ENCODE measurements around the gene SMYD1. TPM values are rescaled to one million over a fixed set of nuclear protein-coding genes. Genes with fewer than 3 reads are reported as not detected.
A peak's percentile ranks its signal among the peaks of the same experiment; 100 is the strongest.

SMYD1 gene
- polyA plus RNA-seq, 4 donors = not detected

DNA sequence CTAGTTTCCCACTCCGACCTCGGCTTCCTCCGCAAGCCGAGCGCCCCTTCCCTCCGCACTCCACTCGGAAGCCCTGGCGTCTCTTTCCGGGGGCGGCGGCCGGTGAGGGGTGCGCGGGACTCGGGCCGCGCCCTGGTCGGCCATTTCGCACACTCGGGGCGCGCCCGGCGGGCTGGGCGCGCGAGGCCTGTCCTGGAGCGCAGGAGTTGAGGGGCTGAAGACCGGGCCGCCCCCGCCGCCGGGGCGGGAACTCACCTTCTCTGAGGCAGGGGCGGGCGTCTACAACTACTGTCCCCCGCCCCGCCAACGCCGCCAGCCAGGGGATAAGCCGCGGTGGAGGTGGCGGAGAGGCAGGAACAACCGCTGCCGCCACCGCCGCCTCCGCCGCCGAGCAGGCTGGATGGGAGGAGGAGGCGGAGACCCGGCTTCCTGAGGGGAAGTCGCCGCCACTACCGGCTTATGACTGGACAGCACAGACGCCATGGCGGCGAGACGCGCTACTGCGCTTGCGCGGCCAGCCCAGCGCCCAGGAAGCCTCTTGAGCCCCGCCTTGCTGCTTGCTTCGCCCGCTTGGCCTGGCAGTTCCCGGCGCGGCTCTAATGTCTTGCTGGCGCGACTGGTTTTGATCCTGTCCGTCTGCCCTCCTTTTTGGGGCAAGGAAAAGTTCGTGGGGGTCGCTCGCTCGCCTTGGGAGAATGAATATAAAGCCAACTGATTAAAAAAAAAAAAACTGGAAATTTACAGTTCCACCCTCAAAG is 12.1 kb upstream of the SMYD1 start, which contains the start of gene KRCC1:
TSS of gene KRCC1 (minus strand) at position 413 of the 758 bp plus-strand sequence. CDS start 27,220 bp downstream, outside the sequence.
- peak; percentile 88 to 90 (median 89) for DNase-seq (ENCODE audit: low read depth in 4 of 4, low spot score in 3 of 4)

DNA sequence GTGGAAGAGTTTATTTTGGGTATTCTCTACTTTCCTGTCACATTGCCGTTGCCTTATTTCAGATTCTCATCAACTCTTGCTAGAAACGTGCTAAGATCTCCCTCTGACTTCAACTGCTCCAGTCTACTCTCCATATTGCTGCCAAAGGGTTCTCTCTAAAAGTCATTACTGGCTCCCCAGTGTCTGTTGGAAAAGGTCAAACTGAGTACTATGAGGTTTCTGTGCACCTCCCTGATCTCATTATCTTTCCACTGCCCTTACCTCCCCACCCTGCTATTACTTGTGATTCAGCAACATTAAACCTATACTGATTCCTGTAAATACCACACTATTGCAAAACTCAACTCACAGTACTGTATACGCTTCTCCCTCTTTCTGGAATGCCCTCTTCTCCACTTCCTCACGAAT is 10.2 kb upstream of the SMYD1 start:
- DNase-seq (ENCODE audit: low read depth in 4 of 4, low spot score in 3 of 4) = no peak

DNA sequence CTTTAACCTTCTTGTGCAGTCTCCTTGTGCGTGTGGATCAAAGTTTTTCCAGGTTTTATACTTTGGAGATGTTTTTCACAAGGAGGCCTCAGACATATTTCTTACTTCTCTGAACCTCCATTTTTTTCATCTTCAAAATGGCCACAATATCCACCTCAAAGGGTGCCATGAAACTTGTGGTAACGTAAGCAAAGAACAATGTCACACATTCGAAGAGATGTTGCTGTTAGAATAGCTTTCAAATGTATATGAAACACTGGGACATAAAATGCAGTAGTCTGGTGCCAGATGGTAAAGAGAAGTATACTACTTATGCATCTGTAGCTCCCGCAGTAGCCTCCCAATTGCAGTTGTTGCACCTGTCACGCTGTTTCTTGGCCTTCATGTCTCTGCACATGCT is 9.4 kb upstream of the SMYD1 start:
- no peak for DNase-seq (ENCODE audit: low read depth in 4 of 4, low spot score in 3 of 4)

DNA sequence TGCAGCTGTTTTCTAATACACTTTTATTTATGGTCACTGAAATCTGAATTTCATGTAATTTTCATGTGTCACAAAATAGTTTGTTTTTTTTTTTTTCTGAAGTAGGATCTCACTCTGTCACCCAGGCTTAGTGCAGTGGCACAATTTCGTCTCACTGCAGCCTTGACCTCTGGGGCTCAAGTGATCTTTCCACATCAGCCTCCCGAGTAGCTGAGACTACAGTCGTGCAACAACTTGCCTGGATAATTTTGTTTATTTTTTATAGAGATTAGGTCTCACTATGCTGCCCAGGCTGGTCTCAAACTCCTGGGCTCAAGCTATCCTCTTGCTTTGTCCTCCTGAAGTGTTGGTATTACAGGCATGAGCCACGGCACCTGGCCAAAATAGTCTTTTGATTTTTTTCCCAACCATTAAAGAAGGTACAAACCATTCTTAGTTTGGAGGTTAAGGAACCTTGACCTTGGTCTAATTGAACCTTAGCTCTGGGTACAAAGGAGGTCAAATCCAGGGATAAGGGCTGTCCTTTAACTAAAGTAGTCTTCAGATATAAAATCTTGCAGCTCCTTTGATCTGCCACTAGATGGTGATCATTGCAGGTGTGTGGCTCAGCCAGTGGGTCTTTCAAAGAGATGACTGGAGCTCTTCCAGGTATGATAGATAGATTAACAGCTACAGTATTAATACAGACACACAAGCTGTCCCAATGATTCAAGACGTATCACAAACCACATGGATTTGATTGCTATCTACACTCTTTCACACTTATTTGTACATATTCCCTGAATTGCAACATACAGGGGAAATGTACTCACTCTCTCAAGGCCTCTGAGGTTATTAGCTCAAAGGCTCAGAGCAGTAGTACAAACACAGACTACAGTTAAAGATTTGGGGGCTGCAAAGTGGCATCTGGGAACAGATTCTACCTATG is 7.4 kb upstream of the SMYD1 start:
- DNase-seq (ENCODE audit: low read depth in 4 of 4, low spot score in 3 of 4) = no peak

DNA sequence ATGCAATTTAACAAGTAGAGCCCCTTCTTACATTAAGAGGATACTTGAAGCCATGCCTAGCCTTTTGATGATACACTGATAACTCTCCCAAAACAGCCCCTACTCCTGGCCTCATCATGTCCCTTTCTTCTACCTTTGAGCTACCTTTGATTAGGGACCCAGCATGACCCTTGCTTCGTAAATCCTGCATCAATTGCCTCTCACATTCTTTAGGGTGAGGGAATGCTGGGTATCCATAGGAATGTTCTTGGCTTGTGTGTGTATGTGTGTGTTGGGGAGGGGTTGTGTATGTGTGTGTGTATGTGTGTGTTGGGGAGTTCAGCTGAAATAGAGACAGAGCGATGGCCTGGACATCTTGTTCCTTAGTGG is 6.7 kb upstream of the SMYD1 start:
- no peak for DNase-seq (ENCODE audit: low read depth in 4 of 4, low spot score in 3 of 4)

DNA sequence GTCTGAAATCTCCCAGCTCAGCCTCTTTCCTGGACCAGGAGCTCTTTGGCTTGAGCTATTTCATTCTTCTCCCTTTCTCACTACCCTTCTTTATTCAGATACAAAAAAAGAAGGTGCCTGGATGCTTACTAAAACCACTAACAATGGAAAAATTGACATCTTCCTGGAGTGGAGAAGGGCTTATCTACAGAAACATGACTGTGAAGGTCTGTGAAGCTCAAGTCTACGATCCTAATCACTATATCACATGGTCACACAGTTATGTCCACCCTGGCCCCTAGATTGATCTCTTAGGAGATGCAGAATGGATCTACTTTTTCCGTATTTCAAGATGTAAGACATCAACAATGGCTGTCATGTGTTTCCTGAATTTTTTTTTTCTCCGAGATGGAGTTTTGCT is 6.3 kb upstream of the SMYD1 start:
- no peak for DNase-seq (ENCODE audit: low read depth in 4 of 4, low spot score in 3 of 4)

DNA sequence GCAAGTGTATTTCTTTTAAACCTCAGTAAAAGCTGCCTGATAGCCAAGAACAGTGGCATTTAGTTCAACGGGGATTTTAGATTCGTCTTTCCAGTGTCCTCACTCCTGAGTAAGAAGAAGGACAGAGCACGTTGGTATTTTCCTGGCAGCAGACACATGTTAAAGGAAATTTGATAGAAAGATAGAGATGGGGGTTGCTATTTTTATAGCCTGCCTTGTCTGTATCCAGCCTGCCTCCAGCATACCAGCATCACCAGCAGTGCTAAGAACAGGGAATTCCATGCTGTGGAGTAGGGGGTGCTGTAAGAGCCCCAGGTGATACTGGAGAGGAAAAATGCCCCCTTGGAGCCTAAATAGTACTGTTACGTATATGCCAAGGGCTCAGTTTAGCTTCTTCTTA is 1.1 kb upstream of the SMYD1 start:
- DNase-seq (ENCODE audit: low read depth in 4 of 4, low spot score in 3 of 4) = no peak

DNA sequence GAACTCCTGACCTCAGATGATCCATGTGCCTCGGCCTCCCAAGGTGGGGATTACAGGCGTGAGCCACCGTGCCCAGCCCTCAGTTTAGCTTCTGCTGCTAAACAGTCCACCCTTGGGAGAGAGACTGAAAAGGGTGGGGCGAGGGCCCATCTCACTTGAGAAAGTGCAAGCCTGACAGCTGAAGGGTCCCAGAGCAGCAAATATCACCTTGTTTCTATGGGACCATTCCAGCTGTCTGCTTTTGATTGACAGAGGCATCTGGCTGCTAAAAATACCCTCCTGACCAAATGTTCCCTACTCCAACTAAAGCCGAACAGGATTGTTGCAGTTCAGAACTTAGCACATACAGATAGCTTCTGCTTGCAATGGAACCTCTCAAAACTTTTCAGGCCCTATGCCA is 436 bp upstream of the SMYD1 start:
- DNase-seq (ENCODE audit: low read depth in 4 of 4, low spot score in 3 of 4) = no peak

DNA sequence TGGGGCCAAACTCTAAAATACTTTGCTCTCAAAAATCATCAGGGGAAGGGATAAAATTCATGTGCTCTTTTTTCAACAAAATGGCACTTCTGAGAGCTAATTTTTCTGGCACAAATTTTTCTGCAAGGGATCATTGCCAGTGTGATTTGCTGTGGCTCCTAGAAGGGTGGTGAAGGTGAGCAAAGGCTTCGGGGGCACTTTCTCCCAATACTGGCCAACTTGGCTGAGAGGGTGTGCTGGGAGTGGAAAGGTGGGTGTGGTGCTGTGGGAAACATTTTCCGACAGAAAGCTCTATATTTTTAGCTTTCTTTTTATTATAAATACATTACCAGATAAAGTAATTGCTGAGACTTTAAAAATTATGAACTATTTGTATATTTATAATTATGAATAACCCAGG is 419 bp downstream of the SMYD1 start:
- no peak for DNase-seq (ENCODE audit: low read depth in 4 of 4, low spot score in 3 of 4)

DNA sequence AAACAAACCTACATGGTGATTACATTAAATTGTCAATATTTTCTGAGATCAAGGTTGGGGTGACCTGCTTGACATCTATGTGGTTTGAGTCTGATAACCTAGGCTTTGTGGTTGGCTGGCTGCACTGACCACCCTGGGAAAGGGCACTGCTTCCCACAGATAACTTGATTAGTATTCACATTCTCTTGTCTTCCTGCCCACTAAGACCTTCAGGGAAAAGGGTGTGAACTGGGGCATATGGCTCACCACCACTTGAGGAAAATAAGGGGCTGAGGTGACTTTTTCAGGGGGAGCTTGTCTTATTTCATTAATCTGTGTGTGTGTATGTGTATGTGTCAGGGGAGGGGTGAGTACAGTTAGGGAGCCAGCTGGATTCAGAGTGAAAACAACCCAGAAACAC is 1.5 kb downstream of the SMYD1 start:
- DNase-seq (ENCODE audit: low read depth in 4 of 4, low spot score in 3 of 4) = no peak

DNA sequence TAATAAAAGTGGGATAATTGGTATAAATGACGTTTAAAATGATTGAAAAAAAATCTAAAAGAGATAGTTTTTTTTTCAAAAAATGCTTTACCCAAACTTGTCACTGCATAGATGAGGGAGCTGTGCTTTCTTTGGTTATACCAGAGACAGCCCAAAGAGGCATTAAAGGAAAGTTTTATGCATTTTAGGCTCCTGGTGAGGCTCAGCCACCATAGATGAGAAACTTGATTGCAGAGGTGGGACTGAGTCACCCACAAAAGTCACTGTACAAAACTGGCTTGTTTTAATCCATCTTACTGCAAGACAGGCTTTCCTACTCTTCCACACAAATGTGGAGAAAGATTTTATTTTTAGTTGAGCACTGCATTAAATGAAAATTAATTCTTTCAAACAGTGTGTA is 2.4 kb downstream of the SMYD1 start:
- no peak for DNase-seq (ENCODE audit: low read depth in 4 of 4, low spot score in 3 of 4)

DNA sequence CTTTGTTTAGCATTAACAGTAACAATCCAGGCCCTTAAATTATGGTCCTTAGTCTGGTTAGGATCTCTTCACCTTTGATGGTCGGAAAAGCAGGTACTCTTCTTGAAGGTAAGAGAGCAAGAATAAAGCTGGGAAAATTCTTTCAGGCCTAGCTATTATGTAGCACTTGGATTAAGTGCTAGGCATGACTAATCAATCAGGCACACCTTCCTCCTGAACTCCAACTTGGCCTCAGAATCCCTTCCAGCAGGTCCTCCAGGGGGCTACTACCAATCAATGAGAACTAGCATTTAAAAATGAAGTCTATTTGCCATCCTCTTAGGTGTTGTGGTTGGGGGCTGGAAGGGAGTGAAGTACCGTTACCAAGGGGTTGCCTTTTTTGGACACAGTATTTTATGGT is 3.7 kb downstream of the SMYD1 start:
- no peak for DNase-seq (ENCODE audit: low read depth in 4 of 4, low spot score in 3 of 4)

DNA sequence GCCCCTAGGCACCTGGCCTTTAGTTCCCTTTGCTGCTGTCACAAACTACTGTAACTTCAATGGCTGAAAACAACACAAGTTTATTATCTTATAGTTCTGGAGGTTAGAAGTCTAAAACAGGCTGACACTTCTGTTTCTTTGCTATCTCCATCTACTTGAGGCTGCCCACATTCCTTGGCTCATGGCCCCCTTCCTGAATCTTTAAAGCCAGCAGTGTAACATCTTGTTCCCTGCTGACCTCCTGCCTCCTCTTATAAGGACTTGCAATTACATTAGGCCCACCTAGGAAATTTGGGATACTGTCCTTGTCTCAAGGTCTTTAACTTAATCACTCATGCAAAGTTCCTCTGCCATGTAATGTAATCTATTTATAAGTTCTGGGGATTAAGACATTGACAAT is 6.5 kb downstream of the SMYD1 start:
- no peak for DNase-seq (ENCODE audit: low read depth in 4 of 4, low spot score in 3 of 4)

DNA sequence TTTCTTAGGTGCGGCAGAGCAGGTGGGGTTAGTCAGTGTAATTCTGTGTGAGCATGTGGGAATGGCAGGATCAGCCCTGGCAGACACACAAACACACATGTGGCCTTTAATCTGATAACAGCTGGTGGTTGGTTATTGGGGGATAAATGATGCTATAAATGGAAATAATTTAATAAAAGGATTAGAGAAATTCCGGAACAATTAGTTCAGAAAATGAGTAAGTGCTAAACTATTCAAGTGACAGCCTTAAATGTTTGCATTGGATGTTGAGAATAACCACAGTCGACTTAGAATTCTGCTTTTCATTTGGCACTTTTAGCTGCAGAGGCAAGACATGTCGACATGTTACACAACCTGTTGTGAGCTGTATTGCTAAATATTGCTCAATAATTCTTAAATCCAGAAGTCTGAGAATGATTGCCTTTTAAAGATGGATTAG is 7.2 kb downstream of the SMYD1 start:
- no peak for DNase-seq (ENCODE audit: low read depth in 4 of 4, low spot score in 3 of 4)

DNA sequence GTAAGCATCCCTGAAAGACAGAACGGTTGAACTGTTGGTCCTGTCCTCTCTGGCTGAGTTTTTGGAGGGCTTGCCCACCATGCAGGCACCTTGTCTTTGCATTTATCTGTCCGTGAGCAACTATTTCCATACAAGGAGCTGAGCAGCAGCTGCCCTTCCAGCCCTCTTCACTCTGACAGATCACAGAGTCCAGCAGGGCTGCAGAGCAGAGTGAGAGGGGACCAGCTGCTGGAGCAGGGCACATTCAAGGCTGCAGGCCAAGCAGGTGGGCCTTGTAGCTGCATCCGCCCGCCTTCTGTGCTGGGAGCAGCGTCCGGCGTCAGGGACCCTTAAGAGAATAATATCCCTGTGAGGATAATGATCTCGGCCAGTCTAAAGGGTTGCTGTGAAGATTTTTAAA is 9.5 kb downstream of the SMYD1 start:
- no peak for DNase-seq (ENCODE audit: low read depth in 4 of 4, low spot score in 3 of 4)

DNA sequence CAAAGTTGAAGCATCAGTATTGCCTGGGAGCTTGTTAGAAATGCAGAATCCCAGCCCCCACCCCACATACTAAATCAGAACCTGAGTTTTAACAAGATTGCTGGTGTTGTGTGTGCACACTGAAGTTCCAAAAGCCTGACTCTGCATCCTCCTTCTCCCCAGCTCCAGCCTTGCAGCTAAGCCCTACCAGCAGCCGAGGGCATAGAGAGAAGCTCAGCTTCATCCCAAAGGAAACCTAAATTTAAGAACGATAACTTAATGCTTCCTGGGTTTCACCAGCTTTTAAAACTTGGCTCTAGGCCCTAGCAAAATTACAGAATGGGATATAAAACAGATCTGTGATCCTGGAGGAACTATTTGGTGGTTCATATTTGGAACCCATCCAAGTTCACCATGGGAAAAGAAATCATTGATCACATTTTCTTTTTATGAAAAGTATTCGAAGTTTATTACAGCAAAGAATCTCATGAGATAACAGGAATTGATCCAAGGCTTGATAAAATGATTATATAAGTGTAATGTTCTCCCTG is 11.1 kb downstream of the SMYD1 start:
- no peak for DNase-seq (ENCODE audit: low read depth in 4 of 4, low spot score in 3 of 4)

DNA sequence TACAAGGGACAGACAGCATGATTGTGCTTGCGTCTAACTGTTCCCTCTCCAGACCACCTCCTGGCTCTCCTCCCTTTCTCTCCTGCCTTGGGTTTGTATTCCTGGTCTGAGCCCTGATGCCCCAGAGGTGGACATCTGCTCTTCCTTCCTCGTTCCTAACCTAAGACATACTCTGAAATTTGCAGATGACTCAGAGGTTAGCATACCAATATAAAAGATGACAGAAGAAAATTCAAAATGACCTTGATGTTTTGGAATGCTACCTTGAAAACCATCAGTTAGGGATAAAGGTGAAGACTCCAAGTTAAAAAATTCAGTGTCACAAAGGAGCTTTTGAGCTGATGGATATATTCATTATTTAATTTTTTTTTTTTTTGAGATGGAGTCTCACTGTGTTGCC is 12.9 kb downstream of the SMYD1 start:
- DNase-seq (ENCODE audit: low read depth in 4 of 4, low spot score in 3 of 4) = no peak

DNA sequence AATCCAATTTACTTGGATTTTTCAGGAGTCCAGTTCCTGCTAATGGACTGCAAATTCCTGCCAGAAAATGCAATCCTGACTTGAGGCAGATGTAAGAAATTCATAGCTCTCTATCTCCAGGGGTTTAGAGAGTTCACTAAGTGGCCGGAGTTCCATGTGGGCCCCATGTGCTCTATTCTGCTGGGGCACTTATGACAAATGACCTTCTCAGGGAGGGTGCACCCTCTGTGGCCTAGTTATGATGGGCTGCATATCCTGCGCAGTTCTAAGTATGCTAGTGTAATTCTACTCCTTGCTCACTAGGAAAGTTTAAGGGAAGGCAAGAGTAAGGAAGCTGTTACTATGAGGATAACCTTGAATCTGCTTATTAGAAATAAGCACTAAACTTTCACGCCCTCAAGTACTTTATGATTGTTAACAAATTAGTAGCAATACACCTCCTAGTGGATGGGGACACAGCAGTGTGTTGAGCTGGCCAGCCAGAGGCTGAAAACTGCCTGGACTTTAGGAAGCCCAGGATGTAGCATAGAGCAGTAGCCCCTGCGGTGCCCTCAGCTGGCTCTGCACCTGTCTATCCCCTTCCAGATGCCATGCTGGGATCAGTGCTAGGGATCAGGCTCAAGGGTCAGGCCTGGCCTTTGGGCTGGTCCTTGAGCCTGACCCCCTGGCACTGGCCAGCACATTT is 14.4 kb downstream of the SMYD1 start:
- DNase-seq (ENCODE audit: low read depth in 4 of 4, low spot score in 3 of 4) = no peak

DNA sequence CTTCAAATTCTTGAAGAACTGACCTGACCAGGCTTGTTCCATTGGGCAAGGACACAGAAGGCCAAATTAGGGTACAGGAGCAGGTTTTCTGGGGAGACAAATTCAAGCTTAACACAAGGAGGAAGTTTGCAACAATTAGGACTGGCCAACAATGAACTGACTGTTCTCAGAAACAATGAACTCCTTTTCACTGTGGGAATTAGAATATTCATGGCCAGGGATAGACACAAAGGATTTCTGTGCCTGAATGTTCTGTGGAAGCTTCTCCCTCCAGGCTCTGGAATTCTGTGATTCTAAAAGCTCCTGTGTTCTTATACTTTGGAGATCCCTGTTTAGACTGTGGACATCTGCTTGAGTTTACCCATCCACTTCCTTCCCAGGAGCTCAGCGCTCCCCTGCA is 15.2 kb downstream of the SMYD1 start:
- no peak for DNase-seq (ENCODE audit: low read depth in 4 of 4, low spot score in 3 of 4)

DNA sequence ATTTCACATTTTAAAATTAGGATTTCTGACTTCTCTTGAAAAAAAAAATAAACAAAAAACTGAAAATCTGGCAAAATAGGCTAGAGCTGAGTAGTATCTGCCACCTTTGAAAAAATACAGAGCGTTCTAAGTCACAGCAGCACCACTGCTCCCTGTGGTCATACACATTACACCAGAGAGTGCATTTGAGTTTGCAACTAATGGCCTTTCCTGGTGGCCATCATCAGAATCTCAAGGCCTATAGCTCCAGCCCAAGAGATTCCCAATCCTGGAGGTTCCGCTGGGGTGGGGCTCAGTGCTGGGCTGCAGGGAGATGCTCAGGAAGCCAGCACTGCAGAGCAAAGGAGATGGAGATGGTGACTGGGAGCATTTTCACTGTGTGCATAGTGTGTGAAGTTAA is 17.5 kb downstream of the SMYD1 start:
- no peak for DNase-seq (ENCODE audit: low read depth in 4 of 4, low spot score in 3 of 4)

DNA sequence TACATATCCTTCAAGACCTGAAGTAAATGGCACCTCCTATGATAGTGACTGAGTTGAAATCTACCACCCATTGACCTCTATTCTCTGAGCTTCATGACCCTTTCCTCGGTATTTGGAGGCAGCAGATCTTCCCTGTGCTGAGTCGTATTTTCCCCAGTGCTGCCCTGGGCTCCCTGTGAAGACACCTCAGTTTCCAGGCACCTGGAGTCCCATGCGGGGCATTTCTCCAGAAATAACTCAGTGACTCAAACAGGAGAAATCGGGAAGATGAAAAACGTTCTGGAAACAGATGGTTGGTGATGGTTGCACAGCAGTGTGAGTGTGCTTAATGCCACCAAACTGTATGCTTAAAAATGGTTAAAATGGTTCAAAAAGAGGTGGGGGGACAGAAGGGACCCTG is 18.0 kb downstream of the SMYD1 start:
- DNase-seq (ENCODE audit: low read depth in 4 of 4, low spot score in 3 of 4) = no peak
